SH-SY5Y (cell line): ENCODE measurements around the gene FLT3LG.

ENCODE experiments used
- GATA2 ChIP-seq: IDR thresholded peaks from 2 replicates; pipeline ENCODE4 v1.6.1; 2011; ENCODE audit warnings: mild to moderate bottlenecking, low read depth, low read length
- GATA3 ChIP-seq: IDR thresholded peaks from 2 replicates; pipeline ENCODE4 v1.6.1; 2011; ENCODE audit warnings: low read depth, mild to moderate bottlenecking, low read length, moderate library complexity

FLT3LG gene

GRCh38 chr19:49488046-49488862, 14.2 kb downstream of the FLT3LG start:
- TF ChIP-seq GATA2 (no peak), GATA3 (no peak)

GRCh38 chr19:49488863-49489537, 15.0 kb downstream of the FLT3LG start:
- no peak for TF ChIP-seq GATA3
- TF ChIP-seq GATA2, result no peak

- TF ChIP-seq GATA2 (no peak), GATA3 (no peak)
Observed at GRCh38 chr19:49489601-49490167, 15.7 kb downstream of the FLT3LG start.

GRCh38 chr19:49490287-49491029, 16.4 kb downstream of the FLT3LG start:
- TF ChIP-seq GATA2, result no peak
- TF ChIP-seq GATA3, result no peak

GRCh38 chr19:49491030-49491803, 17.2 kb downstream of the FLT3LG start:
- TF ChIP-seq GATA3 (no peak), GATA2 (no peak)

- TF ChIP-seq GATA3 (no peak), GATA2 (no peak)
Observed at GRCh38 chr19:49491804-49492572, 18.0 kb downstream of the FLT3LG start.

GRCh38 chr19:49492573-49493405, 18.8 kb downstream of the FLT3LG start:
- TF ChIP-seq GATA3 (no peak), GATA2 (no peak)

- TF ChIP-seq GATA3, result no peak
- TF ChIP-seq GATA2, result no peak
Observed at GRCh38 chr19:49496574-49497008, 22.6 kb downstream of the FLT3LG start.

- TF ChIP-seq GATA3 (no peak), GATA2 (no peak)
Observed at GRCh38 chr19:49497047-49497788, 23.2 kb downstream of the FLT3LG start.

- TF ChIP-seq GATA2, result no peak
- TF ChIP-seq GATA3, result no peak
Observed at GRCh38 chr19:49497789-49498103, 23.7 kb downstream of the FLT3LG start.

GRCh38 chr19:49498475-49498874, 24.5 kb downstream of the FLT3LG start:
- TF ChIP-seq GATA3 (no peak), GATA2 (no peak)

GRCh38 chr19:49499030-49499670, 25.1 kb downstream of the FLT3LG start:
- TF ChIP-seq GATA3, result no peak
